Cerebellar cortex (tissue), 1 donor: ENCODE measurements around the gene RBM4.

Source experiments
- DNase-seq: peaks from one replicate; pipeline ENCODE4 v3.0.0-alpha.2; 2015; ENCODE audit warnings: low spot score

Gene RBM4

DNA sequence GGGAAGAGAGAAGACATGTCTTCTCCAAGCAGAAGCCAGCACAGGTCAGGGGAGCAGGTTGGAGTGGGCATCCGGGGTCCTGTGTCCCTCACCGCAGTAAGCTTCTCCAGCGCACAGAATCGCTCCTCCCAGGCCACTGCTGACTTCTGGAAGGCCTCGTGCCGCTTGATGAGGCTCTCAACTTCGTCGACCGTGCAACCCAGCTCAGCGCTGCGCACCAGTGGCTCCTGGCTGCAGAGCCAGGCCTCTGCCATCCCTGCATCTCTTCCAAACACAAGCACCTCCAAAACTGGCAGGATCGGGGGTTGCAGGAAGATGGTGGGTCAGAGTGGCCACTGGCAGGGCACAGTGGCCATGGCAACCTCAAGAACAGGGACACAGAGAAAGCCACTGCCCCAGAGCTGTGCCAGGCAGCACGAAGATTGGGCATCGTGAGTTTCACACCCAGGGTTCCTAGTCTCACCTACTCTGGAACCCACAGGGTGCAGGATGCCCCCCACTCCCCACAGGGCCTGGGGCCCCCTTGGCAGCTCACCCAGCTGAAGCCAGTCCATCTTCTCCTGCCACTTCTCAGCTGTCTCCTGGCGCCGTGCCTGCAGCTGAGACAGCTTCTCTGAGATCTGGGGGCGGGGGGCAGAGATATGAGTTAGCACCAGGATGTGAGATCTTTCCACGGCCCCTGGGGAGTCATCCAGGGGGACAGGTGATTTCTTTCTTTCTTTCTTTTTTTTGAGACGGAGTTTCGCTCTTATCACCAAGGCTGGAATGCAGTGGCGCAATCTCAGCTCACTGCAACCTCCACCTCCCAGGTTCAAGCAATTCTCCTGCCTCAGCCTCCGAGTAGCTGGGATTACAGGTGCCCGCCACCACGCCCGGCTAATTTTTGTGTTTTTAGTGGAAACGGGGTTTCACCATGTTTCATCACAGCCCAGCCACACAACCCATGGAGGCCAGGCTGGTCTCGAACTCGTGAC is 50.3 kb downstream of the RBM4 start:
- DNase-seq: no peak

GRCh38 chr11:66689661-66690590 is 51.4 kb downstream of the RBM4 start:
- DNase-seq: no peak

- no peak for DNase-seq
These were observed 52.9 kb downstream of the RBM4 start for GRCh38 chr11:66691311-66691980.

- DNase-seq: no peak
These were observed 53.9 kb downstream of the RBM4 start for GRCh38 chr11:66692446-66692845.

GRCh38 chr11:66692871-66693331 is 54.4 kb downstream of the RBM4 start:
- no peak for DNase-seq

DNA sequence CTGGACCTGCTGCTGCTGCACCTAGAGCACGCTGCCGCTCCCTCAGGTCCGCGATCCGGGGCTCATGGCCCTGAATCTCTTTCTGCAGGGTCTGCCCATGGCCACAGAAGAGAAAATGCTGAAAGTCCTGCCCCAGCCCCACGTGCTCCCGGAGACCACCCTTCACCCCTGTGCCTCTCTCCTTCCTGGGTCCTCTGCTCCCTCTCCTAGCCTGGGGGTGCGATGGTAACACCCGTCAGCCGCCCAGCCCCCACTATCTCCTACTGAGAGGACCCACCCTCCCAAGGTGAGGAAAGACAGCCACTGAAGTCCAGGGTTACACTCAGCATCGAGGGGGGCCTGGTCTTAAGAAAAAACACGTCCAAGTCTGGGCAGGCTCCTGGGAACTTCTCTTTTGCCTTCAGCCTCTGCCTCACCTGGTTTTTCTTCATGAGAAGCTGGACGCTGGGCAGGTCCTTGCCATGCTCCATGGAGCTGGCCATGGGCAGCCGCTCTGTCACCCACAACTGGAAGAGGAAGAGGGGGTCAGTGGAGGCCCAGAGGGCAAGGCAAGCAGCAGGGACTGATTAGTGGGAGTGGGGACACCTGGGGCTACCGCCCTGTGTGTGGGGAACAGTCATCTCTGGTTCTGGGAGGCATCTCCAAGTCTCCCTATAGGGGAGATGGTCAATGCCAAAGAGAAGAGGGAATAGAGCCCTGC is 55.0 kb downstream of the RBM4 start:
- DNase-seq: no peak

GRCh38 chr11:66694056-66694410 is 55.5 kb downstream of the RBM4 start:
- no peak for DNase-seq

GRCh38 chr11:66694732-66695207 is 56.3 kb downstream of the RBM4 start:
- DNase-seq: peak; percentile 96
